OCI-M2 (cell line): ENCODE data around the gene PIK3C2G.
"Not testable (repeated sequence)": the region's sequence is repeated elsewhere in the genome, so short reads cannot be mapped to it uniquely, and the experiment has no call there.

ENCODE experiments used
- DNase-seq: peaks from one replicate; lab custom pipeline; 2025; ENCODE audit not compliant: unreplicated experiment; lab: John Stamatoyannopoulos, UW

PIK3C2G gene

GRCh38 chr12:18261273-18261672 is at the start of gene PIK3C2G:
TSS of gene PIK3C2G (plus strand) at chr12:18261518. CDS start at chr12:18282082, 20,564 bp downstream.
- DNase-seq: no peak

GRCh38 chr12:18217966-18218365 is 43.4 kb upstream of the PIK3C2G start:
- DNase-seq: no peak

GRCh38 chr12:18221726-18222125 is 39.6 kb upstream of the PIK3C2G start:
- DNase-seq: no peak

- no peak for DNase-seq
Observed at GRCh38 chr12:18222699-18223098, 38.6 kb upstream of the PIK3C2G start.

- DNase-seq: no peak
Observed at GRCh38 chr12:18224745-18225144, 36.6 kb upstream of the PIK3C2G start.

GRCh38 chr12:18239526-18239925 is 21.8 kb upstream of the PIK3C2G start:
- no peak for DNase-seq

GRCh38 chr12:18242380-18243089 is 18.8 kb upstream of the PIK3C2G start:
- no peak for DNase-seq

GRCh38 chr12:18243238-18243637 is 18.1 kb upstream of the PIK3C2G start:
- no peak for DNase-seq

GRCh38 chr12:18246066-18246465 is 15.3 kb upstream of the PIK3C2G start:
- no peak for DNase-seq

GRCh38 chr12:18250313-18250916 is 10.9 kb upstream of the PIK3C2G start:
- no peak for DNase-seq

- no peak for DNase-seq
Observed at GRCh38 chr12:18254081-18254480, 7.2 kb upstream of the PIK3C2G start.

- DNase-seq: not testable (repeated sequence)
Observed at GRCh38 chr12:18255004-18255403, 6.3 kb upstream of the PIK3C2G start.

- DNase-seq: no peak
Observed at GRCh38 chr12:18257251-18257650, 4.1 kb upstream of the PIK3C2G start.

GRCh38 chr12:18258929-18259328 is 2.4 kb upstream of the PIK3C2G start:
- DNase-seq: no peak

- no peak for DNase-seq
Observed at GRCh38 chr12:18259906-18260682, 1.2 kb upstream of the PIK3C2G start.

GRCh38 chr12:18261906-18262305 is 588 bp downstream of the PIK3C2G start:
- no peak for DNase-seq

- no peak for DNase-seq
Observed at GRCh38 chr12:18262514-18262913, 1.2 kb downstream of the PIK3C2G start.

GRCh38 chr12:18264581-18265075 is 3.3 kb downstream of the PIK3C2G start:
- no peak for DNase-seq

GRCh38 chr12:18267427-18268099 is 6.2 kb downstream of the PIK3C2G start:
- DNase-seq: no peak

GRCh38 chr12:18270958-18271460 is 9.7 kb downstream of the PIK3C2G start:
- DNase-seq: no peak

GRCh38 chr12:18275981-18276380 is 14.7 kb downstream of the PIK3C2G start:
- DNase-seq: no peak
